Peyer's patch (tissue), 4 donors: Measurements from ENCODE around the gene PIK3IP1.

Experiments used
- POLR2A ChIP-seq, 2 donors: fragments of 450-650 bp; IDR thresholded peaks; one replicate each; pipeline ENCODE4 v1.5.1; 2017; ENCODE audit warnings: antibody characterized with exemption in 2 of 2, mild to moderate bottlenecking in 2 of 2, moderate library complexity in 2 of 2
- TF ChIP-seq, protein P1 (sequence below), 6 experiments: fragments of 450-650 bp in 4 of 6; fragments of 200-600 bp in 2 of 6; sonication (generic) in 1 of 6; IDR thresholded peaks; one replicate each; pipeline ENCODE4 v1.5.1; 2017 to 2019; ENCODE audit warnings: antibody characterized with exemption in 6 of 6, mild to moderate bottlenecking in 3 of 6, moderate library complexity in 1 of 6

DNA sequence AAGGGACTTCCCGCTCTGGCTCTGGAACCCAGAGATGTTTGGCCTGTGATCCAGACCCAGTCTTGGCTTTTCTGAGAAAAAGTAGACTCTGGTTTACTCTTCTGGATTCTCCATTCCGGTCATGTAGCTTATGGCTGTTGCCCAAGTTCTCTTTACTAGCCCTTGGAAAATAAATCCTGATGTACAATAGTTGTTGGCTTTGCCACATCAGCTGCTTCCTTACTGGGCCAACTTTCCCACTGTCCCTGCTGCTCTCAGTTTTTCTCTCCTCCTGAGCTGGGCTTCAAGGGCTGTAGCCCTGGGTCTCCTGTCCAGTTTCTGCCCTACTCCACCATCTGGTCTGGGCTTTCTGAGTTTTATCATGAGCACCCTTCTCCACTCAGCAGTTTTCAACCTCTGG, 41.4 kb upstream of the PIK3IP1 start:
- TF ChIP-seq, protein P1, sequence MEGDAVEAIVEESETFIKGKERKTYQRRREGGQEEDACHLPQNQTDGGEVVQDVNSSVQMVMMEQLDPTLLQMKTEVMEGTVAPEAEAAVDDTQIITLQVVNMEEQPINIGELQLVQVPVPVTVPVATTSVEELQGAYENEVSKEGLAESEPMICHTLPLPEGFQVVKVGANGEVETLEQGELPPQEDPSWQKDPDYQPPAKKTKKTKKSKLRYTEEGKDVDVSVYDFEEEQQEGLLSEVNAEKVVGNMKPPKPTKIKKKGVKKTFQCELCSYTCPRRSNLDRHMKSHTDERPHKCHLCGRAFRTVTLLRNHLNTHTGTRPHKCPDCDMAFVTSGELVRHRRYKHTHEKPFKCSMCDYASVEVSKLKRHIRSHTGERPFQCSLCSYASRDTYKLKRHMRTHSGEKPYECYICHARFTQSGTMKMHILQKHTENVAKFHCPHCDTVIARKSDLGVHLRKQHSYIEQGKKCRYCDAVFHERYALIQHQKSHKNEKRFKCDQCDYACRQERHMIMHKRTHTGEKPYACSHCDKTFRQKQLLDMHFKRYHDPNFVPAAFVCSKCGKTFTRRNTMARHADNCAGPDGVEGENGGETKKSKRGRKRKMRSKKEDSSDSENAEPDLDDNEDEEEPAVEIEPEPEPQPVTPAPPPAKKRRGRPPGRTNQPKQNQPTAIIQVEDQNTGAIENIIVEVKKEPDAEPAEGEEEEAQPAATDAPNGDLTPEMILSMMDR (IDR thresholded peaks at IDR 0.05): no peak
- no peak for TF ChIP-seq POLR2A (IDR thresholded peaks at IDR 0.05)
